Left lung (tissue), 10 donors: ENCODE measurements around the gene TGM4. TPM values are rescaled to one million over a fixed set of nuclear protein-coding genes. Genes with fewer than 3 reads are reported as not detected.

Experiments used
- ATAC-seq: fragments of 200-7000 bp; cut with Tn5 transposase; one replicate; pipeline ENCODE4 v1.9.1; 2020; ENCODE audit warnings: moderate library complexity
- DNase-seq, 4 donors: peaks; one replicate each; pipeline ENCODE4 v3.0.0-alpha.2; 2013 to 2020
- H3K27ac ChIP-seq, 2 donors: fragments of 200-600 bp; sonication (generic) in 1 of 2; one replicate each; pipeline versions ENCODE4 v1.5.0 to v1.8.0; 2020 to 2021
- H3K27me3 ChIP-seq, 2 donors: fragments of 200-600 bp; sonication (generic) in 1 of 2; one replicate each; pipeline versions ENCODE4 v1.5.0 to v1.8.0; 2020 to 2021
- H3K36me3 ChIP-seq, 2 donors: fragments of 200-600 bp; sonication (generic) in 1 of 2; one replicate each; pipeline versions ENCODE4 v1.5.0 to v1.8.0; 2020 to 2021
- H3K4me1 ChIP-seq, 2 donors: fragments of 200-600 bp; one replicate each; pipeline ENCODE4 v1.8.0; 2021
- H3K4me3 ChIP-seq, 2 donors: fragments of 200-600 bp; sonication (generic) in 1 of 2; one replicate each; pipeline versions ENCODE4 v1.5.0 to v1.8.0; 2020 to 2021; ENCODE audit warnings: mild to moderate bottlenecking in 1 of 2
- H3K9me3 ChIP-seq, 2 donors: fragments of 200-600 bp; sonication (generic) in 1 of 2; one replicate each; pipeline versions ENCODE4 v1.5.0 to v1.8.0; 2020 to 2021
- CTCF ChIP-seq, 2 donors: fragments of 200-600 bp; sonication (generic) in 1 of 2; IDR thresholded peaks; one replicate each; pipeline versions ENCODE4 v1.5.0 to v1.8.0; 2021; ENCODE audit warnings: antibody characterized with exemption in 2 of 2
- intact Hi-C, 2 donors: fragments of 100-400 bp; cut with DNase I; formaldehyde crosslinking; loops; one replicate each; pipeline versions ENCODE4 v1.11.2 to v1.14.2; 2022
- polyA plus RNA-seq, 6 donors: library from polyadenylated mRNA; unstranded; fragments of 120-200 nt; gene quantifications; one replicate each; pipeline ENCODE4 v1.2.1, GENCODE V29; 2013; ENCODE audit not compliant: insufficient read length in 6 of 6
- total RNA-seq, 2 donors: library from RNA; stranded (reverse); fragmentation: NEBNext Ultra II Directional; extraction: Animal tissue kit (Norgen Biotek cat#: 25700); gene quantifications; one replicate each; pipeline ENCODE4 v1.2.1, GENCODE V29; 2021
- donor health status: DM: no; HTN: yes; CAD: no.
- donor health status: DM: no; HTN: no; CAD: no.

The TGM4 gene
- total and polyA plus RNA-seq, 8 donors: 0.06 to 0.14 (median 0.06) TPM; not detected in 3

- no peak overlapping the region for H3K27ac ChIP-seq
- no peak for TF ChIP-seq CTCF (IDR thresholded peaks at IDR 0.05)
- DNase-seq (no peak), ATAC-seq (no peak)
- intact Hi-C loops: no loop called here
- peaks cover 0 to 77% of the 10 kb centered on the region in 2 donors for H3K36me3 ChIP-seq
- H3K9me3 ChIP-seq: no peaks in the 10 kb centered on the region
- H3K27me3 ChIP-seq: no peaks in the 10 kb centered on the region
- peaks cover 0 to 6% of the 10 kb centered on the region in 2 donors for H3K4me1 ChIP-seq
- H3K4me3 ChIP-seq: no peak overlapping the region
Observed at GRCh38 chr3:44931791-44932190, 57.4 kb downstream of the TGM4 start.

GRCh38 chr3:44932271-44932670, 57.9 kb downstream of the TGM4 start:
- Histone ChIP-seq H3K4me3 (no peak overlapping the region), H3K9me3 (no peaks in the 10 kb centered on the region), H3K27me3 (no peaks in the 10 kb centered on the region), H3K36me3 (peaks cover 0 to 77% of the 10 kb centered on the region in 2 donors), H3K27ac (no peak overlapping the region), H3K4me1 (peaks cover 0 to 6% of the 10 kb centered on the region in 2 donors)
- DNase-seq (no peak), ATAC-seq (no peak)
- no peak for TF ChIP-seq CTCF (IDR thresholded peaks at IDR 0.05)
- intact Hi-C loops: no loop called here

- H3K27me3 ChIP-seq: no peaks in the 10 kb centered on the region
- no peak for DNase-seq
- H3K36me3 ChIP-seq: peaks cover 0 to 77% of the 10 kb centered on the region in 2 donors
- H3K4me1 ChIP-seq: peaks cover 0 to 6% of the 10 kb centered on the region in 2 donors
- no peak overlapping the region for H3K27ac ChIP-seq
- no peak for TF ChIP-seq CTCF (IDR thresholded peaks at IDR 0.05)
- no peak overlapping the region for H3K4me3 ChIP-seq
- no peaks in the 10 kb centered on the region for H3K9me3 ChIP-seq
- intact Hi-C loops: no loop called here
- peak; percentile 39 for ATAC-seq
Observed at GRCh38 chr3:44932986-44933944, 58.9 kb downstream of the TGM4 start.

- no peaks in the 10 kb centered on the region for H3K27me3 ChIP-seq
- intact Hi-C loops: no loop called here
- H3K36me3 ChIP-seq: peaks cover 0 to 78% of the 10 kb centered on the region in 2 donors
- peaks cover 14 to 21% of the 10 kb centered on the region in 2 donors for H3K4me1 ChIP-seq
- peak in 3 of 4 donors; percentile 29 to 83 (median 74) for DNase-seq
- ATAC-seq: peak; percentile 88
- peak overlapping the region; percentile 64 to 73 for H3K27ac ChIP-seq
- no peak for TF ChIP-seq CTCF (IDR thresholded peaks at IDR 0.05)
- no peaks in the 10 kb centered on the region for H3K9me3 ChIP-seq
- H3K4me3 ChIP-seq: no peak overlapping the region
Observed at GRCh38 chr3:44939581-44940036, 65.2 kb downstream of the TGM4 start.

GRCh38 chr3:44942202-44942921, 68.0 kb downstream of the TGM4 start:
- no peak for TF ChIP-seq CTCF (IDR thresholded peaks at IDR 0.05)
- no peak for ATAC-seq
- Histone ChIP-seq H3K4me1 (peaks cover 14 to 21% of the 10 kb centered on the region in 2 donors), H3K27ac (no peak overlapping the region), H3K27me3 (no peaks in the 10 kb centered on the region), H3K4me3 (no peak overlapping the region), H3K9me3 (no peaks in the 10 kb centered on the region), H3K36me3 (peaks cover 0 to 87% of the 10 kb centered on the region in 2 donors)
- DNase-seq: no peak
- intact Hi-C loops: no loop called here
